Epithelial cell of proximal tubule (primary cell): Measurements from ENCODE around the gene GOLPH3. TPM values are rescaled to one million over a fixed set of nuclear protein-coding genes. Genes with fewer than 3 reads are reported as not detected.

ENCODE experiments used
- DNase-seq: peaks from one replicate; pipeline ENCODE4 v3.0.0-alpha.2; 2011; ENCODE audit warnings: low read depth
- H3K4me3 ChIP-seq: 2 replicates; pipeline ENCODE4 v1.5.1; 2011; ENCODE audit warnings: low read depth, mild to moderate bottlenecking, low read length
- CTCF ChIP-seq: conservative IDR thresholded peaks from 2 replicates; pipeline ENCODE4 v1.5.1; 2012; ENCODE audit warnings: low read depth, mild to moderate bottlenecking, low read length
- total RNA-seq: library from RNA; depleted of rRNA; stranded (reverse); fragments of >200 nt; gene quantifications from 2 replicates; pipeline ENCODE4 v1.2.3, GENCODE V29; 2015

The GOLPH3 gene
- total RNA-seq, 1 donor from 2014 or later, result 65.0 TPM

GRCh38 chr5:32100691-32101302, 73.3 kb downstream of the GOLPH3 start:
- no peak for TF ChIP-seq CTCF
- H3K4me3 ChIP-seq, result no peak overlapping the region
- no peak for DNase-seq

- no peak overlapping the region for H3K4me3 ChIP-seq
- no peak for DNase-seq
- TF ChIP-seq CTCF, result no peak
These were observed 73.9 kb downstream of the GOLPH3 start for GRCh38 chr5:32100230-32100629.

GRCh38 chr5:32099486-32100035, 74.6 kb downstream of the GOLPH3 start:
- DNase-seq, result no peak
- no peak for TF ChIP-seq CTCF
- no peak overlapping the region for H3K4me3 ChIP-seq

GRCh38 chr5:32098890-32099310, 75.2 kb downstream of the GOLPH3 start:
- no peak for TF ChIP-seq CTCF

GRCh38 chr5:32098291-32098690, 75.8 kb downstream of the GOLPH3 start:
- TF ChIP-seq CTCF, result no peak
- DNase-seq, result no peak
- H3K4me3 ChIP-seq, result no peak overlapping the region

More at GRCh38 chr5:32098890-32099310, 75.2 kb downstream of the GOLPH3 start:
- no peak overlapping the region for H3K4me3 ChIP-seq
- no peak for DNase-seq

GRCh38 chr5:32096891-32097595, 77.1 kb downstream of the GOLPH3 start:
- no peak overlapping the region for H3K4me3 ChIP-seq
- DNase-seq, result no peak
- no peak for TF ChIP-seq CTCF

- DNase-seq, result no peak
- no peak for TF ChIP-seq CTCF
- H3K4me3 ChIP-seq, result no peak overlapping the region
These were observed 78.9 kb downstream of the GOLPH3 start for GRCh38 chr5:32095261-32095671.
